Measurements from ENCODE around the gene APBB2.
"Not testable (repeated sequence)": the region's sequence is repeated elsewhere in the genome, so short reads cannot be mapped to it uniquely, and the experiment has no call there.

The APBB2 gene

DNA sequence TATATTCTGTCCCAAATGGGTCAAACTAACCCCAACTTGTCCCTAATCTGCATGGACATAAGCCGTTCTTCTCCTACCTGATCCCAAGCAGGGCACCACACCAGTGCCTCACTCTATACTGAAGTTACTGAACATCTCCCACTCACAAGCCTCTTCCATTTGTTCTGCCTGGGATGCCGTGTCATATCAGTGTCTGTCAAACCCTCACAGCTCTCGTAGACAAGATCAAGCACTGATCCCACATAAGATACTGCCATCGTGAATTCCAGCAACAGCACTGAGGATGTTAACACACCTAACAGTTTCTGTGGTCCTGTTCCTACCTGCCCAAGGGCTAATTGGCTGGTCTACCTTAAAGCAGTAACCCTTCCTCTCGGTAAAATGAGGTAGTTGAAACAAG, 162.1 kb downstream of the APBB2 start:
- no peak for DNase-seq

DNA sequence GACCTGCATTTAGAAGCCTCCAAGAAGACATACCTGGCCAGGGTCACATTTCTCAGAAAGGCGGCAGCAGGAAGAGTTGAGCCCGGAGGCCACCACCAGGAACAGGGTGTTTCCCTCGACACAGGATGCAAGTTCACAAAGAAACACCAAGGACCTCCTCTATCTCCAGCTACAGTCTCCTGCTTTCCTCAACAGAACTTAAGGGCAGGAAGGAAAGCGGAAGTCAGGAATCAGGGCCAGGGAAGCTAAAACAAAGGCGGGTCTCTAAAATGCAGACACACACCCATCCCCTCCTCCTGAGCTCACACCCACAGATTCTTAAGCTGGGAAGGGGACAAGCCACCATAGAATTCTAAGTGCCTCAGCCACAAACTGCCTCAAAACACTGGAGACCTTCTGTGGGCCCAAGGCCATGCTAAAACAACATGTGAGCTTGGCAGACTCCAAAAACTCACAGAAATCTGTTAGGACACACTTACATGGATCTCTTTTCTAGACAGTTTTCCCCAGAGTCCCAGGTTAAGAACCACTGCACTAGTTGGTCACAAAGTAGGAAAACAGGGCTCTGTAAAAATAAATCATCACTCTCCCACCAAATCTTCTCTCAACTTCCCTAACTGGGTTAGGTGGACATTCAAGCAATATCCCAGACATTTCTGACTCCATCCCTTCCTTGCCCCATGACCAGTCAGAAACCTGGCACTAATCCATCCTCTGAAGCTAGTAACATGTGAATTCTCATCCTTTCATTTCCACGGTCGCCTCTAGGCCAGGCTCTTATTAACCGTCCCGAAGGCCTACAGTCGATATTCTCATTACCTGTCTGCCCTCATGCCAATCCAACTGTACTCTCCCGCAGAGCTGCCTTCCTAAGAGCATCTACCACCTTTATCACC, 163.2 kb downstream of the APBB2 start:
- no peak for DNase-seq

DNA sequence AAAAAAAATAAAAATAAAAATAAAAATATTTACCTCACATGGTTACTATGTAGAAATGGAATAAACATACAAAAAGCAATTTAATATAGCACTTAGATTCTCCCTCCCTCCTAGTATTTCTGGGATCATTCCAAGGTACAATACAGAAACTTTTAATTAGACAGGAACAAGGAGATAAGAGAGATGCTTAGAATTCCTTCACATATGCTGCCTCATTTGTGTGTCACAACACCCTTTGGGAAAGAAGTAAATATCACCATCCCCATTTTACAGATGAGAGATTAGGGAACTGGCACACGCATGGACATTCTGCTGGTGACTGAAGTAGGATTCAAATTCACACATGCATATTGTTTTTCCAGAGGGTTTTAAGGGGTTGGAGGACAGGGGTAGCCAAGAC, 164.2 kb downstream of the APBB2 start:
- no peak for DNase-seq

DNA sequence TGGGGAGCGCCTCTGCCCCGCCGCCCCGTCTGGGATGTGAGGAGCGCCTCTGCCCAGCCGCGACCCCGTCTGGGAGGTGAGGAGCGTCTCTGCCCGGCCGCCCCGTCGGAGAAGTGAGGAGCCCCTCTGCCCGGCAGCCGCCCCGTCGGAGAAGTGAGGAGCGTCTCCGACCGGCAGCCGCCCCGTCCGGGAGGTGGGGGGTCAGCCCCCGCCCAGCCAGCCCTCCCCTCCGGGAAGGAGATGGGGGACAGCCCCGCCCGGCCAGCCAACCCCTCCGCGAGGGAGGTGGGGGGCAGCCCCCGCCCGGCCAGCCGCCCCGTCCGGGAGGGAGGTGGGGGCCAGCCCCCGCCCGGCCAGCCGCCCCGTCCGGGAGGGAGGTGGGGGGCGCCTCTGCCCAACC, 165.2 kb downstream of the APBB2 start:
- DNase-seq, result not testable (repeated sequence)

DNA sequence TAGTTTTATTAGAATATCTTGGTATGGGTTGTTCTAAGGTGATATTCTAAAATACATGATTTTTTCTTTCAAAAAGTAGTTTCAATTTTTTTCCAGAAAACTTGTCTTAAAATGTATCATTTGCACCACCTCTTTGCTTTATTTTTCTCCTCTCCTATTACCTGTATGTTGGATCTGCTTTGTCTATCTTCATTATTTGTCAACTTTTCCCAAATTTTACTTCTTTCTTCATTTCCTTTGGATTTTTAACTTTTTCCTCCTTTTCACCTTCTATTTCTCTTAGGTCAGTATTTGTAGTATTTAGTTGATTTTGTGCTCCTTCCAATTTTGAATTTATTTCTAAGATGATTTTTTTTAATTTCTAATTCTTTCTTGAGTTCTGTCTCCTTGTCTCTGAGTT, 169.6 kb downstream of the APBB2 start:
- no peak for DNase-seq

DNA sequence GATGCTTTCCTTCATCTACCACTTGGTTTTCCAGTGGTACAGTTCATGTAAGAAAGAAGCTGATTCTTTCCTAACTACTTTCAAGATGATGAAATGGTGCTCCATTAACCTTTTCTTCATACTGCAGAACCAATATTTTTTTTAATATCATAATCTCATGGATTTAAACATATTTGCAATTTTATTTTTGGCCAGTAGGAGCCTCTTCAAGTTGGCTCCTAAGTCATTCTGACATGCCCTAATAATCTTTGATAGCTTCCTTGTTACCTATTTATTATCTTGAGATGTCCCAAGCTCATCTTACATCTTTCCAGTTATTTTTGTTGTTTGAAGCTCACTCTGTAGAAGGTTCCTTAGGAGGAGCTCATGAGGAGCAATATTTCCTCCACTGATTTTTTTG, 170.2 kb downstream of the APBB2 start:
- no peak for DNase-seq

DNA sequence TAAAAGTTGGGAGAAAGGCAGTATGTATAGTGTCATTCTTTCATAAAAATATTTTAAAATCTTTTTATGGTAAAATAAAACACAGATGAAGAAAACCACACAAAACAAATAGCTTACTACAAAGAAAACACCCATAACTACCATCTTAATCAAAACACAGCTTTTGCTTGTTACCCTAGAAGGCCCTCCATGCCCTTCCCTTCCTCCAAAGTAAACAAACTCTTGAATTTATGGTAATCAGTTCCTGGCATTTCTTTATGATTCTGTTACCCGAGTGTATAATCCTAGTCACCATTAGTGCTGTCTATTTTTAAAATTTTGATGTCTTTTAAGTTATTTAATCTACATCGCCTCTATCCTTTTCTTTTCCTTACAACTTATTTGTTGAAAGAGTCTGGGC, 170.9 kb downstream of the APBB2 start:
- no peak for DNase-seq

DNA sequence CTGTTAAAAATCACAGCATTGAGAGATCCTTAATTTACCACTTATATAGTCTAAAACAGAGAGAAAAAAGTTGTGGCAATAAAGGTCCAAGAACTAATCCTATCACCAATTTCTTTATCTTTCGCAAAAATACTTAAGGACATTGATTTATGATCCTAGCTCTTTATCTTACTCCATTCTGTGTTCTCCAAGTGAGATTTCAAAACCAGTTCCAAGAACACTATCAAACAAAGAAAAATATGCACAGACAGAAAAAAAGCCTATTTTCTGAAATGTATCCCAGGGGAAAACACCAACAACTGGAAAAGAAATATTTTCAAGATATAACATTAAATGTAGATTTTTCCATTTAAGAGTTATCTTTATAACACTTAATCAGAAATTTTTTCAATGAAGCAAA, 172.8 kb downstream of the APBB2 start:
- DNase-seq, result no peak

DNA sequence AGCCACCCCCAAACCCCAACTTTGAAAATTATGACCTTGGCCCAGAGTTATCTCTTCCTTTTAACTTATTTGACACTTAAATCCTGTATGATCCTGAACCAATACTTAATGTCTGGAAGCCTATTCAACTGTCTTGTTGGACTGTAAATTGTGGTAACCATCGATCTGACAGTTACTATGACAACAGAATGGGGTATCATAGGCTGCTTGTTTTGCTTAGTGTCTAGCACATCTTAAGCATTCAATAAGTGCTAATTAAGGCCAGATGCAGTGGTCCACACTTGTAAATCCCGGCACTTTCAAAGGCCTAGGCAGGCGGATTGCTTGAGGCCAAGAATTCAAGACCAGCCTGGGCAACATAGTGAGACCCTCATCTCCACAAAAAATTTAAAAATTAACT, 175.0 kb downstream of the APBB2 start:
- no peak for DNase-seq

DNA sequence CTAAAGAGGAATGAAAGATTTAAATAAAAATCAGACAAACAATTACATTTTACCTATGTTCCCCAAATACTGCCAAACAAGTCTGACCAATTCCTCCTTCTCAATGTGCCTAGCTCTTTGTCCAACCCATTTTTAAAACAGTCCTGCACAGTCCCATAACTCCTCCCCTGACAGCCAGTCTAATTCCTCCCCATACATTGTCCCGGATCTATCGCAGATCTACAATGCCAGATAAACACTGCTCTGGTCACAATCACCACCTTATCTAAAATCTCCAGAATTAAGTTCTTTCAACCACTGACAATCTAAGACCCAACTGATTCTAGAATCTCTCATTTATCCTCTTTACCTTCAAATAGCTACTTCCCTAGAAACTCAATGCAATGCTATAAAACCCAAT, 176.0 kb downstream of the APBB2 start:
- DNase-seq, result no peak

DNA sequence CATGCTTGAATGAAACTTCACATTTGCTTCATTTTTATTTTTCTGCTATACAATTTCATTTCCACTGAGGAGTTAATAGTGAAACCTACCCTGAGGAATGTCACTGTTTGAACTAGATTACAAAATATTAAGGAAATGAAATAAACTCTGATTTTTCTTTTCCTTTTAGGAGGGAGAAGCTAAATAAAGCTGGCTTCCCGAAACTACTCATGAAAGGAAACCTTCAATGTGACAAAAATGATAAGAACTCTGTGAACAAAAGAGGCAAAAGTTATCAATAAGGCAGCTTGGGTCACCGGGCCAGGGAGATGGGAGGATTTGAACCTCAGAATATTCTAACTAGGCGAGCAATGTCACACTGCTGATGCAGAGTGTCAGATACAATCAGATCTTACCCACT, 185.2 kb downstream of the APBB2 start:
- no peak for DNase-seq

DNA sequence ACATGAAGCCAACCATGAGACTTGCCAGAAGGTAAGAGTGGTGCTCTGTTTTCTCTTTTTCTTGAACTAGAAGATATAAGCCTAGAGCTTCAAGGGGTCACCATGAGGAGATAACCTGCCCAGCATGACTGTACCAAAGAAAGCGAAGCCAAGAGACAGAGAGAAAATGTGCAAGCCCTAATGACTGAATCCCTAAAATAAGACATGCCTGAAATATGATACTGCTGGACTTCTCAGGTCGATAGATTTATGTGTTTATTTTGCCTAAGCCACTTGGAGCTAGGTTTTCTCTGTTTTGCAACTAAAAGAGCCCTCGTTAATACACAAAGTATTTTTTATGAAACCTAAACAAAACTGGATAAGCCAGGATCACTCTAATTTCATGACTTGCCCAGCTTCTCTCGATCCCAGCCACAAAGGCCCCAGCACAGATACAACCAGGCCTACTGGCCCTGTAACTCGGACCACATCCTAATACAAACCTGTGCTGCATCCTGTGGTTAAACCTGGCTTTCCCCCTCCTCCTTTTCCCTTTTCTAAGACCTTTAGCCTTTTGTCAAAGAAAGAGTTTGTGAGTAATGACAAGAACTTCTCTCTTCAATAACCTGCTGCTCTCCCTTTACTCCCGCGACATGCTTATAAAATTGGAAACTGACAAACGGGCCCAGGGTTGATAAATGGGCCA, 185.8 kb downstream of the APBB2 start:
- no peak for DNase-seq

DNA sequence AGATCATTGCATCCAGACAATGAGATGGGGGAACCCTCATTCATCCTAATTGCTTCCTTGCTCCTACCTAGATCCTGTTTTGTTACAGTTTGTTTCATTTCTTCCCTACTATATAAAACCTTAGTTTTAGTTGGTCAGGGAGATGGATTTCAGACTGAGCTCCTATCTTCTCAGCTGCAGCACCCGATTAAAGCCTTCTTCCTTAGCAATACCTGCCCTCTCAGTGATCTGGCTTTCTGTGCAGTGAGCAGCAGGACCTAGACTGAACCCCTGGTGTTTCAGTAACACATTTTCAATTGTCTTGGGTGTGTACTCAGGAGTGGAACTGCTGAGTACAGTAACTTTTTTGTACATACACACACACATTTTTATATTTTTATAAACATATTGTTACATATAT, 187.4 kb downstream of the APBB2 start:
- DNase-seq, result no peak

DNA sequence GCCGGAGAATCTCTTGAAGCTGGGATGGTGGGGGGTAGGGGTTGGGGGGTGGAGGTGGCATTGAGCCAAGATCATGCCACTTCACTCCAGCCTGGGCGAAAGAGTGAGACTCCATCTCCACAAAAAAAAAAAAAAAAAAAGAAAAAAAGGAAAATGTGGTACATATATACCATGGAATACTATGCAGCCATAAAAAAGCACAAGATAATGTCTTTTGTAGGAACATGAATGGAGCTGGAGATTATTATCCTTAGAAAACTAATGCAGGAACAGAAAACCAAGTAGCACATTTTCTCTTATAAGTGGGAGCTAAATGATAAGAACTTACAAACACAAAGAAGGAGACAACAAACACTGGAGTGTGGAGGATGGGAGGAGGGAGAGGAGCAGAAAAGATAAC, 188.5 kb downstream of the APBB2 start:
- DNase-seq, result no peak

DNA sequence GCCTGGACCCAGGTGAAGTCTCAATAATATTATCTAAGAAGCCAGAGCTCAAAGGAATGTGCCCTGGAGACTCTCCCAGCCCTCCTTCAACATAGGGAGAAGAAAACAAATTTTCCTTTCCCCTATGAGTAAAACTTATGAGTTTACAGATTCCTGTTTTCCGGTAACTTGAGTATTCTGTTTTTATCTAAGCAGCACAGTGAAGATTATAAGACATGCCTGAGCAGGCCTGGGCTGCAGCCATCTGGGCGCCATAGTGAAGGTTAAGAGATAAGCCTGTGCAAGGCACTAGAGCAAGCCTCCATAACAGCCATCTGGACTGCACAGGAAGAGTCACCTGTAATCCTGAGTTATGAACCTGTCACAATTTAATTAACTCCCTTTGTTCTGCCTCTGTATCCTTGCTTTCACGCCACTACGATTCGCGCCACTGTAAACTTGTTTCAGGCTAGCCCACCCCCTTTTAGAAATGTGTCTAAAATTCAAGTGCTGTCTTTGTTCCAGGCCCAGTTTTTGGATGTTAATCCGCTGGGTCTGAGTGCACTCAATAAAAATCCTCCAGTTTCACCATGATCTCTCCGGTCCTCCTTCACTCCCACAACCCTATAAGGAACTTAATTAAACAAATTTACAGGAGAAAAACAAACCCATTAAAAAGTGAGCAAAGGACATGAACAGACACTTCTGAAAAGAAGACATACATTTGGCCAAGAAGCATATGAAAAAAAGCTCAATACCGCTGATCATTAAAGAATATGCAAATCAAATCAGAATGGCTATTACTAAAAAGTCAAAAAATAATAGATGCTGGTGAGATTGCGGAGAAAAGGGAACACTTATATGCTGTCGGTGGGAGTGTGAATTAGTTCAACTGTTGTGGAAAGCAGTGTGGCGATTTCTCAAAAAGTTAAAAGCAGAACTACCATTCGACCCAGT, 189.5 kb downstream of the APBB2 start:
- no peak for DNase-seq

DNA sequence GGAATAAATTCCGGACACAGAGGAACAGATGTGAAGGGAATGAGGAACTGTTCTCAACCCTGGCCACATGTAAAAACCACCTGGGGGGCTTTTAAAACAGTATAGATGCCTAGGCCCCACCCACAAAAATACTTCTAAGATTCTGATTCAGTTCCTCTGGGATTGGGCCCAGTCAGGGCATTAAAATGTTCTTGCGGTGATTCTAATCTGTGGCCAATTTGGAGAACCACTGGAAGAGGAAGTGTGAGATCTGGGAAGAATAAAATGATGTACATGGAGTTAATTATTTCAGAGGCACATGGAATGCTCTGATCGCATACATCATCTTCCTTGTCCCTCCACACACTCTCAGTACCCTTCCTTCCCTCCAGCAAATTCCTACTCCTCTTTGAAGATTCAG, 192.2 kb downstream of the APBB2 start:
- DNase-seq, result no peak

DNA sequence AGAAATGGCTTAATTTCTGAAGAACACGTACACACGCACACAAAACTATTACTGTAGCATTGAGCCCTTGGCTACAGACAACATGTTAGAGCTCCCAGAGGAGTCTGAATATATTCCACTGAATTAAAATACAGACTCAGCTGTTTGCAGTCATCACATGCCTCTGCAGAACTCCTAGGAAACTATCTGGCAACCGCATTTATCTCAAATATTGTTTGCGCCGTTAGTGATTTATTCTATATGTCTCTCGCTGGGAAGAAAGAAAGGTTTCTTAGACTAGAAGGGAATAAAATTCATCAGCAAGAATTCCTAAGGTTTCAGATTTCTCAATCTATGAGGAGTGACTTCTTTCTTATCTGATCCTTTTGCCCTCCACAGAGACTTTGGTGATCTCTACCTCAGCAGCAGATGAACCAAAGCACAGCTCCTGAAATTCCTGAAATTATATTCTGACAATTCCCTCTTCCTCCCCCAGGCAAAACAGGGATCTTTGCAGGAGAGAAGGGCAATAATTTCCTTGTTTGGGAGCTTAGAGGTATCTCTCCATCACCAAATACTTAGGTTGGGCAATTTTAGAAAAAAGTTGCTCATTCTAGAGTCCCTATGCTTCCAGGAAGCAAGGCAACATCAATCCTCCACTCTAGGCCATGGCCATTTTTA, 199.2 kb downstream of the APBB2 start:
- DNase-seq, result no peak

DNA sequence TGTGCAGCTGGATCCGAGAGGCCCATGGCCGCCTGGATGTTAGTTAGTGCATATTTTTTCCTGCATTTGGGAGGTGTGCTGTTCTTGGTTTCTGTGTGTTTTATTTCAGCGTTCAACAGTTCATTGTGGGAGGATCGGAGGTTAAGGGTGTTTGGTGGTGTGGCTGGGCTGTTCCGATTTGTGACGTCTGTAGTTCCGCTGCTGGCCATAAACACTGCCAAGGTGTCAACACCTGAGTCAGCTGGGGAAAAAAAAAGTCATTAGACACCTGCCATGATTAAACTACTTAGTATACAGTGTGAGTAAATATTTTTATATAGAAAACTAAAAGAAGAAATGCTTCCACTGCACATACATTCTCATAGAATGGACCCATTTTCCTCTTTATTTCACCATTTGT, 200.2 kb downstream of the APBB2 start:
- DNase-seq, result no peak

DNA sequence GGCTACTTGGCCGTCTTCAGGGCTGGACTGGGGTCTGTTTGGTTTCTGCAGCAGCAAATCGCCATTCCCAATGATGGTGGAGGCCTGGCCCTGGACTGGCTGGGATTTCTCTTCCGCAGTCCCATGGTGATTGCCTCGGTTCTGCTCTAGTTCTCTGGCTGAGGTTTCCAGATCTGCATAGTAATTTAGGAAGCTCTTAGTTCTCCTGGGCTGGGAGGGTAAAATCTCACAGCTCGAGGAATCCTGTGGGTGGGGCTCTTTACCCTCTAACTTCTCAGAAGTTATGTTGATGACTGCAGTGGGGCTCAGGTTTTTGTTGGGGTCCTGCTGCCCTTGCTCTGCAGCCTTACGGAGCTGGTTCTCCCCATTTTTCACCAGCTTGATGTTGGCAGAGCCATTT, 200.6 kb downstream of the APBB2 start:
- no peak for DNase-seq

DNA sequence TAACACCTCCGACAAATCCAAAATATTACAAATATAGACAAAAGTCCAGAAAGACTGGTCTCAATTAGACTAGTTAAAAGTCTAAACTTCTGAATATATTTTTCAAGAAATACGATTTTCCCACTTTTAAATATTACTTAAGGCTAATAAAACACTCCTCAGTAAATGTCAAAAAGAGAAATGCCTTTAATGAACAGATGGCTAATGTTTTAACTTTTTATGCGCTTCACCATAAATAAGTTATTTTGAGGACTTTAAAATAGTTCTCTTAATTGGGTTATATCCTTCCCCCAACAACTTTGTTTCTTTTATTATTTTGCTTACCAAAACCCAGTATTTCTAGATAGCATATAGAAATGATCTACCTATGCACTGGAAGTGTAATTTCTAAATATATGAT, 201.4 kb downstream of the APBB2 start:
- no peak for DNase-seq

DNA sequence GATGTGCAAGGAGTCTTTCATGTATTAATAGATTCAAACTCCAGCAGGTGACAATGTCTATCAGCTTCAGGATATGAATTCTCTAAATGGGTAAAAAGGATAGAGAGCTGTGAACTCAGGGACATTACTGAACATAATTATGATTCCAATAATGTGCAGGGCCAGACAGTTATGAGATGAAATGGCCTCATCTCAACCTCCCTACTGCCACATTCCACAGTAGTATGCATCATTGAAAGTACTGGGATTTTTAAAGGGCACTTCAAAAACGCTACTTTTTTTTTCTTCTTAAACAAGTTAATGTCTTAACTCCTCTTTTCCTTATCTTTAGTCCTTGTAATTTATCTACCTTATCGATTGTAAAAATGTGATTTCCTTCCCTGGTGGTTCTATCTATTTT, 202.0 kb downstream of the APBB2 start:
- no peak for DNase-seq

DNA sequence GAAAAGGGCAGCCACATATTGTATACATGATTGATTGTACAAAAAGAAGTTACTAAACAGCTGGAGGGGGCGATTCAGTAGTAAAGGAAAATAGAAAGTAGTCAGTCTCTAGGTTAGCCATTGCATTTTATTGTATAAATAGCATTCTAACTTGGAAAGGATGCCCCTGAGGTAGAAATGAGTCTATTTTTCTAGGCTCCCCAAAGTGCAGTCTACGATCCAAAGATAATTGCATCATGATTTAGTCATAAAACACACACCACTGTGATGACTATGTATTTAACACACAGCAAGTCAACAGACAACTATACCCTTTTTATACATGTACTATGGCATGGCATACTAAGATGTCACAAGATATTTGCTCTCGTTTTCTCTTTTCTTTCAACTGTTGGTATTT, 204.9 kb downstream of the APBB2 start:
- no peak for DNase-seq

DNA sequence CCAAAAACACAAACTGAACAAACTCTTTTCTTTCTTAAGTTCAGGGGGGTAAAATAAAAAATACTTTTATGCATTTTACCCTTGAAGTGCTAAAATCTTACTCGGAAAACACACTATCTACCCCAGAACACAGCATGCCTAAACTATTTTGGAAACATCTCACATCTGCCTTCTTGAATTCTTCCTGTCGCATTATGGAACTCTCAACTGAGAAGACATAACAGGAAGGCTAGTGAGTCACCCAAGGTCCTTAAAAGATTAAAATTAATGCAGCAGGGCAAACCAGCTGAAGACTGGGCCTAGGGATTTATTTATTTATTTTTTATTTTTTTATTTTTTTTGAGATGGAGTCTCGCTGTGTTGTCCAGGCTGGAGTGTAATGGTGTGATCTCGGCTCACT, 208.2 kb downstream of the APBB2 start:
- no peak for DNase-seq

All from NCI-H774 (cell line).